GM19239 (cell line): ENCODE results near the gene CNTN6.

Experiments used
- DNase-seq: peaks from one replicate; pipeline ENCODE4 v3.0.0; 2011; ENCODE audit warnings: low spot score; ENCODE audit not compliant: insufficient read length
- FAIRE-seq: peaks from 2 replicates; lab custom pipeline; 2011; peaks lifted over from hg19 to GRCh38; lab: Jason Lieb, UNC

The CNTN6 gene

GRCh38 chr3:1164101-1164500, 71.3 kb downstream of the CNTN6 start:
- no peak for DNase-seq
- FAIRE-seq = no peak

GRCh38 chr3:1171320-1171719, 78.5 kb downstream of the CNTN6 start:
- no peak for FAIRE-seq
- no peak for DNase-seq

GRCh38 chr3:1172644-1173043, 79.8 kb downstream of the CNTN6 start:
- DNase-seq (no peak), FAIRE-seq (no peak)

- FAIRE-seq (no peak), DNase-seq (no peak)
These were observed 86.3 kb downstream of the CNTN6 start for GRCh38 chr3:1179146-1179545.

- no peak for DNase-seq
- FAIRE-seq = no peak
These were observed 90.7 kb downstream of the CNTN6 start for GRCh38 chr3:1183320-1184048.

GRCh38 chr3:1190569-1190968, 97.7 kb downstream of the CNTN6 start:
- DNase-seq (no peak), FAIRE-seq (no peak)

GRCh38 chr3:1191026-1191425, 98.2 kb downstream of the CNTN6 start:
- FAIRE-seq (no peak), DNase-seq (no peak)

- FAIRE-seq = no peak
- DNase-seq = no peak
These were observed 103.1 kb downstream of the CNTN6 start for GRCh38 chr3:1195947-1196346.

- DNase-seq (no peak), FAIRE-seq (no peak)
These were observed 104.2 kb downstream of the CNTN6 start for GRCh38 chr3:1197051-1197450.

- FAIRE-seq = no peak
- DNase-seq = no peak
These were observed 107.5 kb downstream of the CNTN6 start for GRCh38 chr3:1200371-1200770.

GRCh38 chr3:1207904-1208303, 115.1 kb downstream of the CNTN6 start:
- no peak for FAIRE-seq
- DNase-seq = no peak

GRCh38 chr3:1214933-1215332, 122.1 kb downstream of the CNTN6 start:
- DNase-seq = no peak
- FAIRE-seq = no peak

GRCh38 chr3:1216856-1217255, 124.0 kb downstream of the CNTN6 start:
- no peak for DNase-seq
- no peak for FAIRE-seq

GRCh38 chr3:1227111-1227510, 134.3 kb downstream of the CNTN6 start:
- DNase-seq = no peak
- FAIRE-seq = no peak

- FAIRE-seq (no peak), DNase-seq (no peak)
These were observed 135.5 kb downstream of the CNTN6 start for GRCh38 chr3:1228289-1228688.

- DNase-seq = no peak
- no peak for FAIRE-seq
These were observed 138.1 kb downstream of the CNTN6 start for GRCh38 chr3:1230920-1231319.

GRCh38 chr3:1232276-1232675, 139.5 kb downstream of the CNTN6 start:
- DNase-seq (no peak), FAIRE-seq (no peak)

- no peak for FAIRE-seq
- DNase-seq = no peak
These were observed 142.8 kb downstream of the CNTN6 start for GRCh38 chr3:1235526-1236120.

- DNase-seq (no peak), FAIRE-seq (no peak)
These were observed 158.6 kb downstream of the CNTN6 start for GRCh38 chr3:1251282-1252060.

GRCh38 chr3:1252061-1252430, 159.2 kb downstream of the CNTN6 start:
- DNase-seq = no peak
- no peak for FAIRE-seq

GRCh38 chr3:1262246-1262645, 169.4 kb downstream of the CNTN6 start:
- DNase-seq (no peak), FAIRE-seq (no peak)
